ENCODE results near the gene RANBP3.

RANBP3 gene

DNA sequence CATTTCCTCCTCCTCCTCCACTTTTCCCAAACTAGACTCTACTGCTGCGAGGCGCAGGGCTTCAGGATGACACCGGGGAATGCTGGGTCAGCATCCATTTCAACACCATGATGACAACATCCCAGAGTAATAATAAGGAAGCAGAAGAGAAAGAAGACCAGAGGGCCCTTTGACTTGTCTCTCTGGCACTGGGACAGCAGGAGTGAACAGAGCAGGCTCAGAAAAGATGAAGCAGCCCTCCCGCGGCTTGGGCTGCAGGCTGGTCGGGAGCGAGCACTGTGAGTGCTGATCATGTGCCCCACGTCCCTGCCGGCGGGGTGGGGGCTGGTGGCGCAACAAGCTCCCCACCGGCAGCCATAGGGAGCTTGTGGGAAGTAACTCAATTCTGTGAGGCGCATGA, 30.5 kb downstream of the RANBP3 start:
- no peak for DNase-seq

DNA sequence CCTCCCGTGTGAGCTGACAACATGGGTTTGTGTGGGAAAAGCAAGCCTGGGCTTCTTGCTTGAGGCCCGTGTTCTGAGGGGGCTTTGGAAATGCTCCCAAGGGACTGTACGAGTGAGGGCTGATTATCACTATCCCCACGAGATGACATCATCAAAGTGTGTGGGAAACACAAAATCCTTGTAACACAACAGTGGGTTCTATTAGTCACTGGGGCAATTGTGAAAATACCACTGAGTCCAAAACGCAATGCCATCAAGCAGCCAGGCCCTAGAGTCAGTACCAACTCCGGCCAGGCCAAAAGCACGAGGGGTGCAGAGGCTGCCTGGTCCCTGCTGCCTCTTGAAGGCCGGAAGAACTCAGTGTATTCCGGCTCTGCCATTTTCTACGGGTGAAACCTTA, 34.3 kb downstream of the RANBP3 start:
- DNase-seq, result no peak

DNA sequence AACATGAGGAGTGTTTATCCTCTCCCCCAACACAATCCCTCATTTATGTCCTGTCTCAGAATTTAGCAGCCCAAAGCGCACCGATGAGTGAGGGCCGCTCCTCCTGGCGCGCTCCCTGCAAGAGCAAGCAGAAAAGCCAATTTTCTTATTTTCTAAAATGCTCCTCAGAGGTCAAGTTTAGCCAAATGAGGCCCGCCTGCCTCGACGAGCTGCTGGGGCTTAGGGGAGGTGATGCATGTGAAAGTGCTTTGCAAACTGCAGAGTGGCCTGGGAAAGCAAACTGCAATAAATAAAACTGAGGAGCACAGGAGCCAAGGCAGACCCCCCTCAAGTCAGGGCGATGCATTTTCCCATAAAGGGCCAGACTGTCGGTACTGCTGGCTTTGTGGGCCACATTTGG, 34.9 kb downstream of the RANBP3 start:
- no peak for DNase-seq

DNA sequence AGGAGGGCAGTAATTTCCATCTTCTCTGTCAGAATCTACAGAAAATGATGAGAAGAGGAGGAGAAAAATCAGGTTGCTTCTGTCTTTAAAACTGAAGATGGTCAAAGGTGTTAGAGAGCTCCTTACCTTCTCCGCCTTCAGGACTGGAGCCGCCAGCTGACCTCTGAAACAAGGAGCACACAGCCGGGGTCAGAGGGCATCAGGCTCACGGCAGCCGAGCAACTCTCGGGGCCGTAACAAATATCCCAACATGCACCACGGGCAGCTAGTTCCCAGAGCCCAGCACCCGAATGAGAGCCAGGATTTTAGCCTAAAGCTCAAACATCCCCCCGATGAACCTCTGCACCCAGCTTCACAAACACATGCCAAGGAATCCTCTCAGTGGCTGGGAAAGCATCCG, 36.3 kb downstream of the RANBP3 start:
- DNase-seq, result no peak

DNA sequence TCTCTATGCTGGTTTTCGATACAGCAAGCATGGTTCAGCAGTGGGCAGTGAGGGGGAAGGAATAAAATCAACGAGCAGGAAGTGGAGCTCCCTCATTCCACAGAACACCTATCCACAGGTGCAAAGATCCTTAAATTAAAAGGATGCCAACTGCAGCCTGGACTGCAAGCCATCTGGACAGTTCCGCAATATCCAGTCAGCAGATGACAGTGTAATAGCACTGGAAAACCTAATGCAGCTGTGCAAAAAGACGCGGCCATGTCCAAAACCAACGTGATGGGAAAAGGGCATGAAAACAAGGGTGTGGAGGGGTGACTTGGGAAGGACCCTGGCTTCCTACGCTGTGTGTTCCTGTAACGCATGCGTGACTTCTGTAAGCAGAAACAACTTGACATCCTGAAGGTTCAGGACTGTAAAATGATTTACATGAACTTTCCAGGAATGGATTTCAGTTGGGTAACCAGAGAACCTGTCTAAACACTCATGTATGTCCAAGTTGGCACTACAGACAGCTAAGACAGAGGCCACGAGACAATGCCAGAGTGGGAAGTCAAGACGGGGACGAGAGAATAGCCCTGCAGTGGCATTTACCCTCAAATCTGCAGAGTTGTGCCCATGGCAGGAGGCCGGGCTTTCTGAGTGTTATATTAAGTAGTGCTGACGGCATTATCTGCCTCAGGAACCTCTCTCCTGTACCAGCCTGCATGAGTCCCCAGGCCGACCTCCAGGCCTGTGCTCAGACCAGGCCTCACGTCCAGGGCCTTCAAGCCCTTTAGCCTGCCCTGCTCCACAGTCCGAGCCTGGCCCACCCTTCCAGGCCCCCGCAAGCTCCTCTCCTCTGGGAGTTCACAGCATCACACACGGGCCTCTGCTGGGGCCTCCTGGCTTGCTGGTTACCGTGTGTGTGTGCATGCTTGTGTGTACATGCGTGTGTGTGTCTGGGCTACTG, 37.4 kb downstream of the RANBP3 start:
- DNase-seq, result no peak

DNA sequence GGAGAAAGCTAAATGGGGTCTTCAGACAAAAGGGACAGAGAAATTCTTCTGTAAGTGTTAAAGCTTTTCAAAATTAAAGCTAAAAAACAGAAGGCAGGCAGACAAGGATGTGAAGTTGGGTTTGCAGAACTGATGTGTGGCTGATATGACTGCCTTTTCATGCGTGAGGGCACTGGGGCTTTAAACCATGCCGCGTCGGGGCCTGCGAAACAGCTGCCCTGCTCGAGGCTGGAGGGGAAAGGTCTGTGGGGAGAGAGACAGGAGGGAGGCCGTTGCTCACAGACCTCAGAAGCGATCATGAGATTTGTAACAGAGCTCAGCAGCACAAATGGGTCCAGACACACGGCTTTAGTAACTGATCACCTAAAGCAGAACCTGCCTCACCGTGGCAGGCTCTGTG, 40.4 kb downstream of the RANBP3 start:
- no peak for DNase-seq

DNA sequence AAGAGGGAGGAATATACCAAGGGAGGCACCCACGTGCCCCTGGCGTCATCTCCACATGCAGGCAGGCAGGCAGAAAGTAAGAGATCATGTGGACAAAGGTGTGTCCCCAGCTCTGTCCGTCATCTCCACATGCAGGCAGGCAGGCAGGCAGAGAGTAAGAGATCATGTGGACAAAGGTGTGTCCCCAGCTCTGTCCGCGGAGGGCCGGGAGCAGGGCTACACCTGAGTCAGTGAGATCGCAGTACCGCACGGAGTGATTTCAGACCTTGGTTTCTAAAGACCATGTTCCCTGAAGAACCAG, 41.7 kb downstream of the RANBP3 start:
- no peak for DNase-seq

DNA sequence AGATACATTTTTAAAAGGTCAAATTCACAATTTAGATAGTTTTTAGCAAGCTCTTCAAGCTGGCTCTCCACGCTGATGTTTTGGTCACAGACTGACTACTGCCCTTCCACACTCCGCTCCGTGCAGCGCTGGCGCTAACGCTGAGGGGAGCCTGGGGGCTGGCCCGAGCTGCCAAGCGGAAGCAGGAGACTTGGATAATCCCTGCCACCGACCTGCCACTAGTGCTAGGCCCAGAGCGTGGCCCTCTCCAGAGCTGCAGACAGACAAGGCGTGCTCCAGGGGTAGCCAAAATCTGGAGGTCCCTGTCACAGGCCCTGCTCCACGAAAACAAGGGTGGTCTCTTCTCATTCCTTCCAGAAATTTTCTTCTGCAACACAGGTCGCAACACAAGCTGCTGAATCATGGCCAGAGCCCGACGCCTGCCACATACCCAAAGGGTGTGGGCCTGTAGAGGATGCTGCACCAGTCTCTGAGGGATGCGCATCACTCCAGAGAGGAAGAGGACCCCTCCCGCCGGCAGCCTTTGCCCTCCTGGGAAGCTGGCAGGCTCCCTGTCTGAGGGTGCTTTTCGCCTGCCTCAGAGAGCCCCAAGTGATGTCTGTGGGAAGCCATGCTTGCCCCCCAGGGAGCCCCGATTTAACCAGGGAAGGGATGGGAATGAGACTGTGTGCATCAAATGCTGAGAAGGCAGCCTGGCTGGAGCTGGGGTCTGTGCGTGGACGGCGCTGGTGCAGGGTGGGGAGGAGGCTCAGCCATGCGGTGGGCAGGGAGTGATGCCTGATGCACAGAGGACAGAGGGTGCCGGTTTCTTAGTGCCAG, 42.3 kb downstream of the RANBP3 start:
- DNase-seq, result no peak

DNA sequence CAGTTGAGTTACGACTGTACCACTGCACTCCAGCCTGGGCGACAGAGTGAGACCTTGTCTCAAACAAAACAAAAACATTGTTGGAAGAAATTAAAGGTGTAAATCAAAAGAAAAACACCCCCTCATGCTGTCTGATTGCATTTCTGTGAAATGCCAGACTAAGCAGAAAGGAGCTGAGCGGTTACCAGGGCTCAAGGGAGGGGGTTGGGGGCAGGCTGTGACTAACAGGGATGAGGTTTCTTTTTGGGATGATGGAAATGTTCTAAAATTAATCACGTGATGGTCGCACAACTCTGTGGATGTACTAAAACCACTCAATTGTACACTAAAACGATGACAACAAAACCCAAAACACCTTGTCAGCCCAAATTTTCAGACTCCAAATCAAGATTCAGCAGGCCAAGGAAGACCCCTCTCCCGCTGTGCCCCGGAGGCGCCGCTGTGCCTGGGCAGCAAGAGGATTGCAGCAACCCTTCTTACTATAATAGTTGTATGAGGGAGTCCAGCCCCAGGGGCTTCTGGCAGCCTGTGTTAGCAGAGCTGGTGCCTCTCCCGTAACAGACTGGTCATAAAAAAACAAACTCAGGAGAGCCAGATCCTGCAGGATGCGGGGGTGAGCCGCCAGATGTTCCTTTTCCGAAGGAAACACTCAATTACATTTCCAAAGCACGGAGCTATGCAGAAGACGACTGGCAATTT, 43.0 kb downstream of the RANBP3 start:
- no peak for DNase-seq

DNA sequence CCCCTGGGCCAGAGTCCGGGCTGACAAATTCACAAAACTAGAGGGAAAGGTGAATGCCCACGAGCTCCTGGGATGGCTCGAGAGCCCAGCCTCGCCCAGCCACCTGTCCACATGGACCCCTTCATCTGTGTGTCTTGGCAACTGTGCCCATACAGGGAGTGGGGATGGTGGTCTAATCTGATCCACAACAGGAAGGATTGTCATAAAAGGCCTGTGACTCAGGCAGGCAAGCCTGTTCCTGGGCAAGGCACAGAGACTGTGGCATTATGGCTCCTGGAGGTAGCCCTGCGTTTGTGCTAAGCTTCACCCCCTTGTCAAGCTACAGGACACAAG, 43.9 kb downstream of the RANBP3 start:
- no peak for DNase-seq

DNA sequence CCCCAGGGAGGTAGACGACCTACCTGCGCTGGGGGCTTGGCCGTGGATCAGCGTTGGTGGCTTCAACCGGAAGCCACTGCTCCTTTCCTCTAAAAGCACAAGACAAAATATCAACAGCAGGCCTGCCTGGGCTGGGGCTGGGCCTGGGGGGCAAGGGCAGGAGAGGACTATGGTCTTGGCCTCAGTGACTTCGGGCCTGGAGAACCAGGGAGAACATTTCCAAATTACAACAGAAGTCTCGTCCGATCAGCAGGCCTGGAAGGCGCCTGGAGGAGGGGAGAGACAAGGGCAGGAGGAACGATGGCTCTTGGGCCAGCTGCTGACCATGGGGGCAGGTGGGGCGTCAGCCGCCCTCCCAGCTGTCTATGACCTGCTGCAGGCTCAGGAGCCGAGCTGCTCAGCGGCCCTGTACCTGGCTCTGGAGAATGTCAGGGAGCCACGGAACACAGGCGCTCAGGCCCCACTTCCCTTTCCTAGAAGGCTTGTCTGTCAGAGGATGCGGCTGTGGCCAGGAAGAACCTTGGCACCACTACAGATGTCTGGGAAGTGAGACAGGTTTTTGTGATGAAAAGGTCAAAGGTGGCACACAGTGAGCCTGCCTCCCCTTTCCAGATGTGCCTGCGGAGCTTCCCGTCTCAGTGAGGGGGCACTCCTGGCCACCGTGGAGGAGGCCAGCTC, 44.4 kb downstream of the RANBP3 start:
- no peak for DNase-seq

DNA sequence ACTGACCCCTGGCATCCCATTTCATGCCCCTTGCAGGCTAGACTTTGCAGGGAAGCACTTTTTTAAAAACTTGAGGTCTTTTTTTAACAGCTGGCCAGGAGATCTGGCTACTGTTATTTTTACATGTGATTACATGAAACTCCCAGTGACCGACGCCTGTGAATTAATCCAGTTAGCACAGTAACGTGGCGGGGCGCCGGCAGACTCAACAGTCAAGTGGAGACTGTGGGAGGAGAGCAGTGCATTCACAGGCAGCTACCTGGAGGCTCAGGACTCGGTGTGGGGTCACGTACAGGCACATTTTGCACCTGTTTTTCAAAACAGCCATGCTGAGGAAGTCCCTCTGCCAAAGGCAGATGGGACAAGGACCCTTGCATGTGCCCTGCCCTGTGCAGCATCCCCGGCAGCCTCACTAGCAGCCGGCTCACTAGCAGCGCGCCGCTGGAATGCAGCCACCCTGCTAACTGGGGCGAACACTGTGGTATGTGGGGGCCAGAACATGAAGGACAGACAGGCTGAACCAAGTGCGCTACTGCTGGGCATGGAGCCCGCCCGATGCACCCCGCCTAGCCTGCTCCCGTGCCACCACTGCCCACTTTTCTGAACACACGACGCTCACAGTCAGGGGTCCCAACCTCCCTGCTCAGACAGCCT, 45.2 kb downstream of the RANBP3 start:
- no peak for DNase-seq

DNA sequence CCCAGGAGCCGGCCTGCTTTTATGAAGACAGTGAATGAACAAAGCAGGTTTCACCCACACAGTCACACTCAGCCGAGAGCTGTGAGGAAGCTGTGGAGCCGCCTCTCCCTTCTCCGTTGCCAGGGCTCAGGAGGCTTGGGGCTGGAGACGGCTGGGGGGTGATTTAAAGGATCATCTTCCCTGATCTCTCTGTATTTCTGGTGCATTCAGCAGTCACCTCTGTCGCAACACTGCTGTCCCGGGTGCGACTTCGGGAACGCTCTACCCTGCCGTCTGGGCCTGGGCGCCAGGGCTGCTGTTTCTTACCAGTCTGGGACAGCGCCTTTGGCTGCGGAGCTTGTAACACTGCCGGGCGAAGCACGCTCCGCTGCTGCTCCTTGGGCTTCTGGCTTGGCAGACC, 45.8 kb downstream of the RANBP3 start:
- DNase-seq, result no peak

DNA sequence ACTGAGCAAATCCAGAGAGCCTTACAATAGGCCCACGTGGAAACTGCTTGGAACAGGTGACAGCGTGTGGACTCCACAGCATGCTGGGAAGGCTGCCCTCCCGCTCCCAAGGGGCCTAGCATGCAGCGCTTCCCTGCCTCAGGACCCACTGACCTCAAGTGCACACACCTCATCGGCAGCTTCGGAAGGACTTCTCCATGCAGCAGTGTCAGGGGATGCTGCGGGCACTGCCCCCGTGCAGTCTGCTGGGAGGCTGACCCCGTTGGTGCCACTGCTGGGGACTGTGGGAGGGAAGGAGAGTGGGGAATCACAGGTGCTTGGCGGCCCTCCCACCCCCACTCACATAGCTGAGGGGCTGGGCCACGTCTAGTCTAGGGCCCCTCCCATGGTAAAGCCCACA, 46.7 kb downstream of the RANBP3 start:
- no peak for DNase-seq

DNA sequence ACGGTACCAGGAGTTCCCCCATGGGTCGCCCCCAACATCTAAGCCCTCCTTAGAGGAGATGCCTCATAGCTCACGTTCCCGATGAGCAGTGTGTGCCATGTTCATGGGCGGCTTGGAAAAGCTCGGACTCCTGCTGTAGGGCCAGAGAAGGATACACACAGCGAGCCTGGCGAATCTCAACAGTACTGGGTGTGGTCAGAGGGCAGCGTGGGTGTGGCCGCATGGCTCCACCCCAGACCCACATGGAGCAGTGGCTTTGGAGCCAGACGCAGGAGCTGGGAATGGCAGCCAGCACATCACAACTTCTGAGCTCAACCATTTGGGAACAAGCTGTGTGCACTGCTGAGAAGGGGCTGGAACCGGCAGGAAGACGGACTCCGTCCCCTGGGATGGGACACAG, 48.3 kb downstream of the RANBP3 start:
- DNase-seq, result no peak

DNA sequence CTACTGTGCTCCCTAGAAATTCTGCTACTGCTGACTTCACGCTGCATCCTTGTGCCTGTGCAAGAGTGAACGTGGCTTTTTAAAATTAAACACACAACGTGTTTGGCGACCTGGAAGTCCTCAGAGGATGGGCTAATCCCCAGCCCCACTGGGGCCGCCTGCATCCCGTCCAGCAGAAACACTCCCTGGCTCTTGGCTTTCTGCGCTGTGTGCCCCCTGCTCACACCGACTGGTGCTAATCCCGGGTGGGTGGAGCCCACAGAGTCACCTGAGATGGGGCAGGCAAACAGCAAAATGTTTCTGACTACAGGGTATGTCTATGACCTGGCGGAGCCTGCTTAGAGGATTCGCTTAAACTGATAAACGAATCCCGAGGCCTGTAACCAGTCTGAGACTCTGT, 48.8 kb downstream of the RANBP3 start:
- no peak for DNase-seq

DNA sequence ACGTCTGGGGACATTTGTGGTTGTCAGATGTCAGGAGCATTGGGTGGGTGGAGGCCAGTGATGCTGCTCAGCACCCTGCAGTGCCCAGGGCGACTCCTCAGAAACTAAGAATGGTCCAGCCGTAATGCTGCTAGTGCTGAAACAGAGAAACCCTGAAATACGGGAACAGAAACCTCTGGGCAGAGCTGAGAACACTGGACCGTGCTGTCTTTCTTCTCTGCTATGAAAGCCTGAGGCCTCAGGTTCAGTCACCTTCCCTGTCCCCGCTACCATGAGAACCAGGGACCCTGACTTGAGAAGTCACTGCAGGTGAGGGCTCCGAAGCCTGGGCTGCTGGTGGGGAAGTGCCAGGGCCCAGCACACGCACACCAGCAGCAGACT, 50.5 kb downstream of the RANBP3 start:
- no peak for DNase-seq

DNA sequence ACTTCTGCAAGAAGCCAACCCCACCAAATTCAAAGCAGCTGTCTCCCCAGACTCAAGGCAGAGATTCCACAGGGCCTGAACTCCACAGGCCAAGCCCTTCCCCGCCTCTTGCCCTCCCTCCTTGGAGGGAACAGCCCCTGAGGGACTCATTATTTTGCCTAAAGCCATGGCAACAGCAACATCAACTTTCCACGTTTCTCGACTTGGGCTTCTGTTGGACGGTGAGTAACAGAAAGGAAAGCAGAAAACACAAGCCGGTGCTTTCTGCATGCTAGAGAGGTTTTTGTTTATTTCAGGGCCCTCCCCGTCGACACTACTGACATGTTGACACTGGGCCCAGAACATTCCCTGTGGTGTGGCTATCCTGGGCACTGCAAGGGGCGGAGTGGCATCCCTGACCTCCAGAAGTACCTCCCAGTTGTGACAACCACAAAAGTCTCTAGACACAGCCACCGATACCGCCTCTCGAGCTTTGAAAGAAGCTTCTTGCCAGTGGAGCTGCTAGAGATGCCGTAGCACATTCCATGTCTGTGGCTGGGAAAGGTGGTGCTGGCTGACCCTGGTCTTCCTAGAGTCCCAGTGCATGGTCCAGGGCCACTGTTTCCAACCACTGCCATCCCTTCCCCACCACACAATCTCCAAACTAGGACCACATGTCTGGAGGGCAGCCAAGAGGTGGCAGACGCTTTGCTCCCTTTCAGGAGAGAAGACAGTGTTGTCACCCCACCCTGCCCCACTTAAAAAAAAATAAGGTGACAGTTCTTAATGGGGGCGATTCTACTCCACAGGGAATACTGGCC, 51.1 kb downstream of the RANBP3 start:
- no peak for DNase-seq

DNA sequence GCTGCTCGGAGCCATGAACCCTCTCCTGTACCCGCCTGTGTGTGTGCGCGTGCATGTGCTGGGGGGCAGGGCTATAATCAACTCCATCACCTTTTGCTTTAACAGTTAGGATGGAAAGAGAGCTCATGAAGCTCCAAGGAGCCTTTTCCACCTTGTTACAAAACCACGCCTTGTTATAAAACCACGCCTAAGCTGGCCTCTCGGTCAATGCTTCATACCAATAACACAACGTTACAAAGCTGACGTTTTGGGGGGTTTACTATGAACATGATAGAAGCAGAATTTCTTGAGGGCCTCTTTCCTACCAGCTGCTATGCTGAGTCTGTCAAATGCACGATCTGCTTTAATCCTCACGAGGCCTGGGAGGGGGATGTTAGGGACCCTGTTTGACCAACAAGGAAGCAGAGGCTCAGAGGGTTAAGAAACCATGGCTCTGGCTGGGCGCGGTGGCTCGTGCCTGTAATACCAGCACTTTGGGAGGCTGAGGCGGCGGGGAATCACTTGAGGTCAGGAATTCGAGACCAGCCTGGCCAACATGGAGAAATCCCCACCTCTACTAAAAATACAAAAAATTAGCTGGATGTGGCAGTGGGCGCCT, 52.0 kb downstream of the RANBP3 start:
- no peak for DNase-seq

DNA sequence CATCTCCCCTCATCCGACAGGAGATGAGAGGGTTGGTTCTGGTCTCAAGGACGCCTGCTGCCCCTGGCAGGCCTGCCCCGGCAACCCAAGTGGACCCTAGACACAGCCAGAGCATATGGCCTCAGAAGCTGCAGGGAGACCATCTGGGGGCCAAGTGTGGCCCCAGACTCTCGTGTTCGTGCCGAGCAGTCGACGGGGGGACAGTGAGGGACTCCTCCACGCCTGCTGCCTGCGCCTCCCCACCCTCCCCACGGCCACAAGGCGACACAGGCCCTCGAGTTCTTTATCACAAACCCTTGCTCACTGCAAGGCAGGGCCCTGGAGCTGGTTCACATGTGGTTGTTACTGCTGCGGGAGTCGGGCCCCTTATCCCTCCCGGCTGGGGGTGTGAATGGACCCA, 54.6 kb downstream of the RANBP3 start:
- no peak for DNase-seq

DNA sequence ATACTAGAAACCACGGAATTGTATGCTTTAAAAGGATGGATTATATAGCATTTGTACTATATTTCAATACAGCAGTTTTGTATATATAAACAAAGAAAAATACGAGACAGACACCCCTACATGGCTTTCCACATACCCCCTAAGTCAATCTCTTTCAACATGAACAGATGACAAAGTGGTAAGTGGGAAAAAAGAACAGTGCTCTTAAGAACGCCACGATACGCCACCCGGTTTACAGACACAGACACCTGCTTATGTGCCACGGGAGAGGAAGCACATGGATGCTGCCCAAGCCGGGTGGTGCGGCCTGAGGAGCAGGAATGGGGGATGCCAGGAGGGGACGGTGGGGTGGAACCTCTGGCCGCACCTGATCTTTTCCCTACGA, 55.8 kb downstream of the RANBP3 start:
- DNase-seq, result no peak

All from NK-92 treated with Interleukin-12 subunit alpha and Interleukin-12 subunit beta, amount 100 ng/mL, for 24 hours (cell line).